GM12864 (cell line): Measurements from ENCODE around the gene MKNK1.

Experiments used
- DNase-seq: peaks from one replicate; pipeline ENCODE4 v3.0.0-alpha.2; 2011; ENCODE audit warnings: low read depth
- H3K4me3 ChIP-seq: 2 replicates; pipeline ENCODE4 v1.5.1; 2011; ENCODE audit warnings: mild to moderate bottlenecking, low read depth, low read length, control low read depth
- TF ChIP-seq, protein P1 (sequence below): IDR thresholded peaks from 2 replicates; pipeline ENCODE4 v1.5.1; 2011; ENCODE audit warnings: low read depth, mild to moderate bottlenecking, moderate library complexity, low read length, control low read depth, inconsistent platforms; ENCODE audit errors: missing control alignments

The MKNK1 gene

GRCh38 chr1:46583494-46583893 lies 20.6 kb downstream of the MKNK1 start:
- H3K4me3 ChIP-seq: no peak overlapping the region
- TF ChIP-seq, protein P1, sequence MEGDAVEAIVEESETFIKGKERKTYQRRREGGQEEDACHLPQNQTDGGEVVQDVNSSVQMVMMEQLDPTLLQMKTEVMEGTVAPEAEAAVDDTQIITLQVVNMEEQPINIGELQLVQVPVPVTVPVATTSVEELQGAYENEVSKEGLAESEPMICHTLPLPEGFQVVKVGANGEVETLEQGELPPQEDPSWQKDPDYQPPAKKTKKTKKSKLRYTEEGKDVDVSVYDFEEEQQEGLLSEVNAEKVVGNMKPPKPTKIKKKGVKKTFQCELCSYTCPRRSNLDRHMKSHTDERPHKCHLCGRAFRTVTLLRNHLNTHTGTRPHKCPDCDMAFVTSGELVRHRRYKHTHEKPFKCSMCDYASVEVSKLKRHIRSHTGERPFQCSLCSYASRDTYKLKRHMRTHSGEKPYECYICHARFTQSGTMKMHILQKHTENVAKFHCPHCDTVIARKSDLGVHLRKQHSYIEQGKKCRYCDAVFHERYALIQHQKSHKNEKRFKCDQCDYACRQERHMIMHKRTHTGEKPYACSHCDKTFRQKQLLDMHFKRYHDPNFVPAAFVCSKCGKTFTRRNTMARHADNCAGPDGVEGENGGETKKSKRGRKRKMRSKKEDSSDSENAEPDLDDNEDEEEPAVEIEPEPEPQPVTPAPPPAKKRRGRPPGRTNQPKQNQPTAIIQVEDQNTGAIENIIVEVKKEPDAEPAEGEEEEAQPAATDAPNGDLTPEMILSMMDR: no peak
- DNase-seq: no peak

DNA sequence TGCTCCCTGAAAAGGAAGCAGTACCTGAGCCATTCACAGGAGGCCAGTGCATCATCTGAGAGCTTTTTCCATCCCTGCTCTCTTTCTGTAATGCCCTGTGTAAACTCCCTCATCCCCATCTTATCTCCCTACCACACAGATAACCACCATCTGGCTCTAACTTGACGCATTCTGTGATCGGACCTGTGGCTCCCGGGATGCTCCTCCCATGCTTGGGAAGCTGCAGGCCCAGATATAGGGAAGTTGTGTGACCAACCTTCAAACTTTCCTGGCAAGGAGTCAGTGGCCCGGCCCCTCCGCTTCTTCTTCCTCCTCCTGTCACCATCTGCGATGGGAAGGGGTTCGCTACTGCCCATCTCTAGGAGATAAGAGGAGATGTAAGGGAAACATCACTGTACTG lies 21.1 kb downstream of the MKNK1 start:
- DNase-seq: no peak
- TF ChIP-seq, protein P1: no peak
- no peak overlapping the region for H3K4me3 ChIP-seq

DNA sequence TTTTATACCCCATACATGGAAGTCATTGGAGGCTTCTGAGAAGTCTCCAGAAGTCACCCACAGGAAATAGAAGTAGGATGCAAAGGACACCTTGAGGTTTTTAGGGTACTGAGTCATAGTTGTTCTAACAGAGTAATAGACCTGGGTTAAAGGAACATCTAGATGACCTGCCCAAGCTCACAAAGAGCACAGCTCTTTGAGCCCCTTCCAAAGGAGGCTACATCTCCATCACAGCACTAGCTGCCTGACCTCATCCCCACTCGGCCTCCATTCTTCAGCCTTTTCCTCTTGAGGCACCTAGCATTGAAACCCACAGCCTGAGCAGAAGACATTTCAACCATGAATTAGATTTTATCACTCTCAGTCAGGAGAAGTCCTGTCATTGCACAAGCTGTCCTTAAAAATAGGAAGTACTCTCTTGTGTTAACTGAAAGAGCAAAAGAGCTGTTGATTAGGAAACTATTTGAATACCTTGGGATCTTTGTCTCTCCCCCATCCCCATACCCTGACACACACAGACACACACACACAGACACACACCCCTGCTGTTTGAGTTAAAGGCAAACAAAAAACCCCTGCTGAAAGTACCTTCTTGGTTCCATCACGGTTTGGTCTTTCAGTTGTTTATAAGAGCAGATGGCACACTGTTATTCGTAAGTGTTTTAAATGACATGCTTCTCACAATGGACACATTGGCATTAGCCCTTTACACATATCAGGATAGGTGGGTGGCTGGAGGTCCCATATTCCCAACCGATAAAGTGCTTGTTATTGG lies 22.2 kb downstream of the MKNK1 start:
- no peak overlapping the region for H3K4me3 ChIP-seq
- DNase-seq: no peak
- TF ChIP-seq, protein P1: no peak

- TF ChIP-seq, protein P1: no peak
- H3K4me3 ChIP-seq: no peak overlapping the region
- DNase-seq: no peak
Observed at GRCh38 chr1:46580140-46580903, 23.7 kb downstream of the MKNK1 start.

GRCh38 chr1:46577671-46578070 lies 26.4 kb downstream of the MKNK1 start:
- TF ChIP-seq, protein P1: no peak
- H3K4me3 ChIP-seq: no peak overlapping the region
- DNase-seq: no peak

DNA sequence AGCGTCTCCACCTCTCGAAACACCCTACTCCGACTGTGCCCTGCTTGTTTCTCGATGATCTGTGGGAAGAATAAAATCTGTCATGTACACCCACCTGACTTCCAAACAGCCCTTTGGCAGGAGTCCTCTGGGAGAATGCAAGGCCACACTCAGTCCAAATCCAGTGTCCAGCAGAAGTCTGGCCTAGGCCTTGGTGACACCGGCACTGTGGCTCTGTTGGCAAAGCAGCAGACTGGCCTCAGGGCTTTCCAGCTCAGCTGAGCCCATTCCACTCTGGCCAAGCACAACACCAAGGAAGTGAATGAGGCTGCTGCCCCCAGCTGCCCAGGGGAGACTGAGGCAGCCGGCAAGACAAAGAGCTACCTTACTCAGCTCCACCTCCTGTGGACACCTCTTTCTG lies 27.5 kb downstream of the MKNK1 start:
- no peak for DNase-seq
- TF ChIP-seq, protein P1: no peak
- H3K4me3 ChIP-seq: no peak overlapping the region
